ENCODE results near the gene DUS1L.

DNA sequence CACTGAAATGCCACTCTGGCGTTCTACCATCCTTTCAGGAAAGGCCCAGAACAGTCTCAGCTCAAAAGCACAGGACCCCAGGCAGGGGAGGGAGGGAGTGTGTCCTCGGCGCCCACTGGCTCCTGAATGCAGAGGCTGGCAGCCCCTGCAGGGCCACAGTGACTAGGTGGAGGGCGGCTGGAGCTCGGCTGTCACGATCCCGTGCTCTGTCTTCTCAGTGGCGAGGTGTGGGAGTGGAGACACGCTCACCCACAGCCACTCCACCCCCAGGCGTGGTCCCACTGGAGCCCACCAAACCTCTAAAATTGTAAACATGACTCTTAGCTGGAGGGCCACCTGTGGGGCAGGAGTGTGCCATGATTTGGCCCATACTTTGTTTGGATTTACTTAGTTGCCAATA, 48.8 kb upstream of the DUS1L start:
- TF ChIP-seq EZH2 (IDR thresholded peaks at IDR 0.05; ENCODE audit: low read depth, unreplicated experiment) = no peak
- TF ChIP-seq POLR2AphosphoS5 (IDR thresholded peaks at IDR 0.05; ENCODE audit: low read depth) = no peak
- TF ChIP-seq, protein P1, sequence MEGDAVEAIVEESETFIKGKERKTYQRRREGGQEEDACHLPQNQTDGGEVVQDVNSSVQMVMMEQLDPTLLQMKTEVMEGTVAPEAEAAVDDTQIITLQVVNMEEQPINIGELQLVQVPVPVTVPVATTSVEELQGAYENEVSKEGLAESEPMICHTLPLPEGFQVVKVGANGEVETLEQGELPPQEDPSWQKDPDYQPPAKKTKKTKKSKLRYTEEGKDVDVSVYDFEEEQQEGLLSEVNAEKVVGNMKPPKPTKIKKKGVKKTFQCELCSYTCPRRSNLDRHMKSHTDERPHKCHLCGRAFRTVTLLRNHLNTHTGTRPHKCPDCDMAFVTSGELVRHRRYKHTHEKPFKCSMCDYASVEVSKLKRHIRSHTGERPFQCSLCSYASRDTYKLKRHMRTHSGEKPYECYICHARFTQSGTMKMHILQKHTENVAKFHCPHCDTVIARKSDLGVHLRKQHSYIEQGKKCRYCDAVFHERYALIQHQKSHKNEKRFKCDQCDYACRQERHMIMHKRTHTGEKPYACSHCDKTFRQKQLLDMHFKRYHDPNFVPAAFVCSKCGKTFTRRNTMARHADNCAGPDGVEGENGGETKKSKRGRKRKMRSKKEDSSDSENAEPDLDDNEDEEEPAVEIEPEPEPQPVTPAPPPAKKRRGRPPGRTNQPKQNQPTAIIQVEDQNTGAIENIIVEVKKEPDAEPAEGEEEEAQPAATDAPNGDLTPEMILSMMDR (conservative IDR thresholded peaks at IDR 0.05; ENCODE audit: low read depth in 2 of 2) = no peak
- TF ChIP-seq JUNB (IDR thresholded peaks at IDR 0.05; ENCODE audit: unreplicated experiment) = no peak

Measured in GM23338 (cell line).